GM13977 (cell line): ENCODE measurements around the gene GAP43.

Source experiments
- DNase-seq: peaks from one replicate; pipeline ENCODE4 v3.0.0; 2012; ENCODE audit warnings: low spot score
- CTCF ChIP-seq: IDR thresholded peaks from 2 replicates; pipeline ENCODE4 v1.5.1; 2012; ENCODE audit warnings: mild to moderate bottlenecking, control low read depth; ENCODE audit not compliant: insufficient read depth; ENCODE audit errors: extremely low read depth, missing control alignments
- in situ Hi-C: fragments of 300-500 bp; cut with MboI; formaldehyde crosslinking; loops from one replicate; pipeline ENCODE4 v1.12.0; 2022; ENCODE audit warnings: low sequenced_read_pairs, low pct_unique_long_range_greater_than_20kb, mixed read lengths, inconsistent platforms; ENCODE audit not compliant: unreplicated experiment

Gene GAP43

GRCh38 chr3:115706311-115706829 lies 83.1 kb downstream of the GAP43 start:
- DNase-seq: no peak
- TF ChIP-seq CTCF: no peak
- in situ Hi-C loops: no loop called here

GRCh38 chr3:115708540-115708939 lies 85.2 kb downstream of the GAP43 start:
- DNase-seq: no peak
- no peak for TF ChIP-seq CTCF
- in situ Hi-C loops: no loop called here

GRCh38 chr3:115709093-115709492 lies 85.8 kb downstream of the GAP43 start:
- in situ Hi-C loops: no loop called here

GRCh38 chr3:115709931-115710330 lies 86.6 kb downstream of the GAP43 start:
- no peak for DNase-seq
- TF ChIP-seq CTCF: no peak
- in situ Hi-C loops: no loop called here

More at GRCh38 chr3:115709093-115709492, 85.8 kb downstream of the GAP43 start:
- no peak for DNase-seq
- no peak for TF ChIP-seq CTCF

- no peak for DNase-seq
- no peak for TF ChIP-seq CTCF
- in situ Hi-C loops: no loop called here
These were observed 87.5 kb downstream of the GAP43 start for GRCh38 chr3:115710799-115711198.

- in situ Hi-C loops: no loop called here
- no peak for DNase-seq
- no peak for TF ChIP-seq CTCF
These were observed 89.6 kb downstream of the GAP43 start for GRCh38 chr3:115712871-115713270.

- TF ChIP-seq CTCF: no peak
- in situ Hi-C loops: no loop called here
- no peak for DNase-seq
These were observed 90.0 kb downstream of the GAP43 start for GRCh38 chr3:115713284-115713683.
